Measurements from ENCODE around the gene SEMA4F.

DNA sequence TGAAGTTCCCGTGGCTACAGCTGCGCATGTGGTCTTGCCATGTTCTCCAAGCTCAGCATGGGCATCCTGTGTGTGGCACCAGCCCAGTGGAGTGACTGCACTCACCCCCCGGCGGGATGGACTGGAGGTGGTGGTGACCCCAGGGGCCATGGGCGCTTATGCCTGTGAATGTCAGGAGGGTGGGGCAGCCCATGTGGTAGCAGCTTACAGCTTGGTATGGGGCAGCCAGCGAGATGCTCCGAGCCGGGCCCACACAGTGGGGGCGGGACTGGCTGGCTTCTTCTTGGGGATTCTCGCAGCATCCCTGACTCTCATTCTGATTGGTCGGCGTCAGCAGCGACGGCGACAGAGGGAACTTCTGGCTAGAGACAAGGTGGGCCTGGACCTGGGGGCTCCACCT is 25.6 kb downstream of the SEMA4F start:
- TF ChIP-seq, protein P1, sequence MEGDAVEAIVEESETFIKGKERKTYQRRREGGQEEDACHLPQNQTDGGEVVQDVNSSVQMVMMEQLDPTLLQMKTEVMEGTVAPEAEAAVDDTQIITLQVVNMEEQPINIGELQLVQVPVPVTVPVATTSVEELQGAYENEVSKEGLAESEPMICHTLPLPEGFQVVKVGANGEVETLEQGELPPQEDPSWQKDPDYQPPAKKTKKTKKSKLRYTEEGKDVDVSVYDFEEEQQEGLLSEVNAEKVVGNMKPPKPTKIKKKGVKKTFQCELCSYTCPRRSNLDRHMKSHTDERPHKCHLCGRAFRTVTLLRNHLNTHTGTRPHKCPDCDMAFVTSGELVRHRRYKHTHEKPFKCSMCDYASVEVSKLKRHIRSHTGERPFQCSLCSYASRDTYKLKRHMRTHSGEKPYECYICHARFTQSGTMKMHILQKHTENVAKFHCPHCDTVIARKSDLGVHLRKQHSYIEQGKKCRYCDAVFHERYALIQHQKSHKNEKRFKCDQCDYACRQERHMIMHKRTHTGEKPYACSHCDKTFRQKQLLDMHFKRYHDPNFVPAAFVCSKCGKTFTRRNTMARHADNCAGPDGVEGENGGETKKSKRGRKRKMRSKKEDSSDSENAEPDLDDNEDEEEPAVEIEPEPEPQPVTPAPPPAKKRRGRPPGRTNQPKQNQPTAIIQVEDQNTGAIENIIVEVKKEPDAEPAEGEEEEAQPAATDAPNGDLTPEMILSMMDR (IDR thresholded peaks at IDR 0.05): no peak
- TF ChIP-seq POLR2A (IDR thresholded peaks at IDR 0.05): no peak

All from Peyer's patch (tissue), 4 donors.